Ishikawa (cell line): Measurements from ENCODE around the gene MICAL3.
A peak's percentile ranks its signal among the peaks of the same experiment; 100 is the strongest.

Experiments
- CEBPB ChIP-seq: IDR thresholded peaks from 2 replicates; pipeline ENCODE4 v1.6.1; 2012
- CREB1 ChIP-seq: IDR thresholded peaks from 2 replicates; pipeline ENCODE4 v1.6.1; 2012; ENCODE audit warnings: low read depth
- EGR1 ChIP-seq: IDR thresholded peaks from 2 replicates; pipeline ENCODE4 v1.6.1; 2012
- EP300 ChIP-seq: IDR thresholded peaks from 2 replicates; pipeline ENCODE4 v1.6.1; 2012; ENCODE audit warnings: borderline replicate concordance
- FOXM1 ChIP-seq: IDR thresholded peaks from 2 replicates; pipeline ENCODE4 v1.6.1; 2012; ENCODE audit warnings: low read depth, borderline replicate concordance
- NFIC ChIP-seq: IDR thresholded peaks from 2 replicates; pipeline ENCODE4 v1.6.1; 2012
- RAD21 ChIP-seq: IDR thresholded peaks from 2 replicates; pipeline ENCODE4 v1.6.1; 2012; ENCODE audit warnings: low read depth
- REST ChIP-seq: IDR thresholded peaks from 2 replicates; pipeline ENCODE4 v1.6.1; 2012; ENCODE audit warnings: low read depth, mild to moderate bottlenecking
- TAF1 ChIP-seq: IDR thresholded peaks from 2 replicates; pipeline ENCODE4 v1.6.1; 2012; ENCODE audit warnings: low read depth, mild to moderate bottlenecking
- TCF12 ChIP-seq: IDR thresholded peaks from 2 replicates; pipeline ENCODE4 v1.6.1; 2012; ENCODE audit warnings: low read depth
- TEAD4 ChIP-seq: IDR thresholded peaks from 2 replicates; pipeline ENCODE4 v1.6.1; 2012
- YY1 ChIP-seq: IDR thresholded peaks from 2 replicates; pipeline ENCODE4 v1.6.1; 2012; ENCODE audit warnings: low read depth
- ZBTB7A ChIP-seq: IDR thresholded peaks from 2 replicates; pipeline ENCODE4 v1.6.1; 2012; ENCODE audit warnings: low read depth
- TF ChIP-seq, protein P1 (sequence below): IDR thresholded peaks from 2 replicates; pipeline ENCODE4 v1.6.1; 2012
- TF ChIP-seq, protein P2 (sequence below): IDR thresholded peaks from 2 replicates; pipeline ENCODE4 v1.6.1; 2012

The MICAL3 gene

GRCh38 chr22:17921871-17922821 is 102.2 kb downstream of the MICAL3 start:
- TF ChIP-seq, protein P1, sequence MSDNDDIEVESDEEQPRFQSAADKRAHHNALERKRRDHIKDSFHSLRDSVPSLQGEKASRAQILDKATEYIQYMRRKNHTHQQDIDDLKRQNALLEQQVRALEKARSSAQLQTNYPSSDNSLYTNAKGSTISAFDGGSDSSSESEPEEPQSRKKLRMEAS = peak; percentile 42
- TF ChIP-seq YY1 = no peak
- TF ChIP-seq TEAD4 = peak; percentile 33

DNA sequence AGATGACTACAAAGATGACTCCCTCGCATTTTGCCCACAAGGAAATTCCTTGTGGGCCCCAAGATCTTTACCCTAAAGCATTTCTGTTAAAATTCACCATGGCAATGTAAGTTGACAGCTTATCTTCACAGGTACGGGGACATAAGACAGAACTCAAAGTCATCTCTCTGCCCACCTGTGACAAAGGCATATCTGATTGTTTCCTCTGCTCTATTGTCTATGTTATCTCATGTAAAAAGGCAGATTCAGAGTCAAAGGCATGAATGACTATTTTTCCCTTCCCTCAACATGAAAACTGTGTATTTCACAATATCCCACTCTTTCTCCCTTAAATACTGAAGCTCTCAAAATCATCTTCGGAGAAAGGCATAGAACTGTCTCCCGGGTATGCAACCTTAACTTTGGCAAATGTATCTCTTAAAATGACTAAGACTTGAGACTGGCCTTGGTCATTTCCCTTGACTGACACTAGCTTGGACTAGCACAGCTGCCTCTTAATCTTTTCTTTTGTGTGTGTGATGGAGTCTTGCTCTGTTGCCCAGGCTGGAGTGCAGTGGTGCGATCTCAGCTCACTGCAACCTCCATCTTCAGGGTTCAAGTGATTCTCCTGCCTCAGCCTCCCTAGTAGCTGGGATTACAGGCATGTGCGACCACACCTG is 103.2 kb downstream of the MICAL3 start:
- TF ChIP-seq YY1 (no peak), CEBPB (no peak), EGR1 (no peak), RAD21 (no peak), EP300 (no peak), FOXM1 (no peak), TEAD4 (no peak), ZBTB7A (no peak), CREB1 (no peak), NFIC (no peak), REST (no peak), TAF1 (no peak), TCF12 (no peak)
- TF ChIP-seq, protein P1 = no peak
- TF ChIP-seq, protein P2, sequence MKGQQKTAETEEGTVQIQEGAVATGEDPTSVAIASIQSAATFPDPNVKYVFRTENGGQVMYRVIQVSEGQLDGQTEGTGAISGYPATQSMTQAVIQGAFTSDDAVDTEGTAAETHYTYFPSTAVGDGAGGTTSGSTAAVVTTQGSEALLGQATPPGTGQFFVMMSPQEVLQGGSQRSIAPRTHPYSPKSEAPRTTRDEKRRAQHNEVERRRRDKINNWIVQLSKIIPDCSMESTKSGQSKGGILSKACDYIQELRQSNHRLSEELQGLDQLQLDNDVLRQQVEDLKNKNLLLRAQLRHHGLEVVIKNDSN = no peak

GRCh38 chr22:17920145-17920605 is 104.2 kb downstream of the MICAL3 start:
- TF ChIP-seq RAD21 (no peak), TCF12 (no peak), EP300 (no peak), FOXM1 (no peak), NFIC (no peak), TEAD4 (no peak), REST (no peak), EGR1 (no peak), TAF1 (no peak), CEBPB (no peak)
- TF ChIP-seq, protein P2 = no peak

- TF ChIP-seq TEAD4 (no peak), CEBPB (no peak), NFIC (no peak), REST (no peak), CREB1 (no peak), YY1 (no peak), ZBTB7A (no peak), FOXM1 (no peak), RAD21 (no peak), EP300 (no peak)
- TF ChIP-seq, protein P1 = no peak
These were observed 104.9 kb downstream of the MICAL3 start for GRCh38 chr22:17919276-17920144.
